GM12878 (cell line): ENCODE results near the gene MGME1.

Source experiments
- BHLHE40 ChIP-seq, 2 experiments: fragments of 450-650 bp in 1 of 2; IDR thresholded peaks; 2 replicates each; pipeline ENCODE4 v1.6.1; 2011 to 2017; ENCODE audit warnings: low read depth in 2 of 2, borderline replicate concordance in 1 of 2, improper control_type of control experiment in 1 of 2, low read length in 1 of 2, mild to moderate bottlenecking in 1 of 2
- BRCA1 ChIP-seq: IDR thresholded peaks from 2 replicates; pipeline ENCODE4 v1.6.1; 2011; ENCODE audit warnings: low read depth, low read length, improper control_type of control experiment
- CEBPB ChIP-seq, 2 experiments: fragments of 150-350 bp in 1 of 2; IDR thresholded peaks; 2 replicates each; pipeline ENCODE4 v1.6.1; 2012 to 2014; ENCODE audit warnings: low read depth in 2 of 2, low read length in 2 of 2, borderline replicate concordance in 1 of 2, inconsistent platforms in 1 of 2
- CREB1 ChIP-seq: IDR thresholded peaks from 2 replicates; pipeline ENCODE4 v1.6.1; 2012; ENCODE audit warnings: low read depth, mild to moderate bottlenecking, inconsistent platforms
- EP300 ChIP-seq, 2 experiments: fragments of 150-350 bp in 1 of 2; IDR thresholded peaks; 2 replicates each; pipeline ENCODE4 v1.6.1; 2011 to 2012; ENCODE audit warnings: low read depth in 2 of 2, low read length in 2 of 2, borderline replicate concordance in 1 of 2, improper control_type of control experiment in 1 of 2, inconsistent platforms in 1 of 2; ENCODE audit not compliant: control insufficient read depth in 1 of 2
- FOXK2 ChIP-seq: fragments of 450-650 bp; IDR thresholded peaks from 2 replicates; pipeline ENCODE4 v1.6.1; 2017; ENCODE audit warnings: mild to moderate bottlenecking, moderate library complexity
- MTA3 ChIP-seq: IDR thresholded peaks from 2 replicates; pipeline ENCODE4 v1.6.1; 2012; ENCODE audit warnings: low read length, inconsistent platforms, borderline replicate concordance
- POLR2A ChIP-seq: IDR thresholded peaks from 2 replicates; pipeline ENCODE4 v1.6.1; 2011; ENCODE audit warnings: low read depth, mild to moderate bottlenecking, low read length
- POLR2AphosphoS5 ChIP-seq: IDR thresholded peaks from 2 replicates; pipeline ENCODE4 v1.6.1; 2011; ENCODE audit warnings: mild to moderate bottlenecking, low read length, inconsistent platforms
- SIN3A ChIP-seq: IDR thresholded peaks from 2 replicates; pipeline ENCODE4 v1.6.1; 2012; ENCODE audit warnings: low read depth, low read length, improper control_type of control experiment
- ZNF24 ChIP-seq: fragments of 450-650 bp; IDR thresholded peaks from 2 replicates; pipeline ENCODE4 v1.6.1; 2017; ENCODE audit warnings: antibody characterized with exemption, mild to moderate bottlenecking
- TF ChIP-seq, protein P1 (sequence below), 3 experiments: IDR thresholded peaks in 2 of 3; conservative IDR thresholded peaks in 1 of 3; 2 replicates each; pipeline ENCODE4 v1.5.1; 2011; ENCODE audit warnings: low read depth in 3 of 3, low read length in 3 of 3, mild to moderate bottlenecking in 3 of 3, control low read depth in 2 of 3, moderate library complexity in 2 of 3, inconsistent platforms in 1 of 3, mixed read lengths in 1 of 3; ENCODE audit not compliant: control insufficient read depth in 2 of 3, insufficient read depth in 1 of 3; ENCODE audit errors: extremely low read depth in 1 of 3
- TF ChIP-seq, protein P2 (sequence below): IDR thresholded peaks from 2 replicates; pipeline ENCODE4 v1.6.1; 2011; ENCODE audit warnings: low read depth, low read length, improper control_type of control experiment, borderline replicate concordance

DNA sequence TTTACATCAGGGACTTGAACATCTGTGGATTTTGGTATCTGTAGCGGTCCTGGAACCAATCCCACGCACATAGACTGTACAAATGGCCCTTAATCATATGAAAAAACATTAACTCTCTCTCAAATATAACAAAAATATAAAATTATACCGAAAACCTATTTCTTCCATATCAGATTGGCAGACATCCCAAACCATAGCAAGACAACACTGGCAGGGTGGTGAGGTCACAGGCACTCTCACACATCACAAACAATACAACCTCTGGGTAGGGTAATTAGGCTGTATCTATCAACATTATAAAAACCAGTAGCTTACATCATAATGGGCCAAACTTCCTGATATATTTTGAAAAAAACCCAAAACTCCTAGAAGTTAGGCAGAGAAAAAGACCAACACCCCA, 48.0 kb downstream of the MGME1 start:
- TF ChIP-seq EP300 (IDR thresholded peaks at IDR 0.05; ENCODE audit: borderline replicate concordance in 1 of 2, control insufficient read depth in 1 of 2, low read depth in 2 of 2, low read length in 2 of 2) (no peak), CREB1 (no peak), BHLHE40 (IDR thresholded peaks at IDR 0.05; ENCODE audit: borderline replicate concordance in 1 of 2, low read depth in 2 of 2, low read length in 1 of 2) (no peak), POLR2A (no peak), FOXK2 (no peak), MTA3 (no peak), POLR2AphosphoS5 (no peak), BRCA1 (no peak), SIN3A (no peak), CEBPB (IDR thresholded peaks at IDR 0.05; ENCODE audit: borderline replicate concordance in 1 of 2, low read depth in 2 of 2, low read length in 2 of 2) (no peak), ZNF24 (no peak)
- TF ChIP-seq, protein P1, sequence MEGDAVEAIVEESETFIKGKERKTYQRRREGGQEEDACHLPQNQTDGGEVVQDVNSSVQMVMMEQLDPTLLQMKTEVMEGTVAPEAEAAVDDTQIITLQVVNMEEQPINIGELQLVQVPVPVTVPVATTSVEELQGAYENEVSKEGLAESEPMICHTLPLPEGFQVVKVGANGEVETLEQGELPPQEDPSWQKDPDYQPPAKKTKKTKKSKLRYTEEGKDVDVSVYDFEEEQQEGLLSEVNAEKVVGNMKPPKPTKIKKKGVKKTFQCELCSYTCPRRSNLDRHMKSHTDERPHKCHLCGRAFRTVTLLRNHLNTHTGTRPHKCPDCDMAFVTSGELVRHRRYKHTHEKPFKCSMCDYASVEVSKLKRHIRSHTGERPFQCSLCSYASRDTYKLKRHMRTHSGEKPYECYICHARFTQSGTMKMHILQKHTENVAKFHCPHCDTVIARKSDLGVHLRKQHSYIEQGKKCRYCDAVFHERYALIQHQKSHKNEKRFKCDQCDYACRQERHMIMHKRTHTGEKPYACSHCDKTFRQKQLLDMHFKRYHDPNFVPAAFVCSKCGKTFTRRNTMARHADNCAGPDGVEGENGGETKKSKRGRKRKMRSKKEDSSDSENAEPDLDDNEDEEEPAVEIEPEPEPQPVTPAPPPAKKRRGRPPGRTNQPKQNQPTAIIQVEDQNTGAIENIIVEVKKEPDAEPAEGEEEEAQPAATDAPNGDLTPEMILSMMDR (IDR thresholded peaks at IDR 0.05 in 2 of 3, conservative IDR thresholded peaks at IDR 0.05 in 1 of 3; ENCODE audit: control insufficient read depth in 2 of 3, extremely low read depth in 1 of 3, insufficient read depth in 1 of 3, low read depth in 3 of 3, low read length in 3 of 3): no peak
- TF ChIP-seq, protein P2, sequence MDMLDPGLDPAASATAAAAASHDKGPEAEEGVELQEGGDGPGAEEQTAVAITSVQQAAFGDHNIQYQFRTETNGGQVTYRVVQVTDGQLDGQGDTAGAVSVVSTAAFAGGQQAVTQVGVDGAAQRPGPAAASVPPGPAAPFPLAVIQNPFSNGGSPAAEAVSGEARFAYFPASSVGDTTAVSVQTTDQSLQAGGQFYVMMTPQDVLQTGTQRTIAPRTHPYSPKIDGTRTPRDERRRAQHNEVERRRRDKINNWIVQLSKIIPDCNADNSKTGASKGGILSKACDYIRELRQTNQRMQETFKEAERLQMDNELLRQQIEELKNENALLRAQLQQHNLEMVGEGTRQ: no peak
